Measurements from ENCODE around the gene CRYBA4.

DNA sequence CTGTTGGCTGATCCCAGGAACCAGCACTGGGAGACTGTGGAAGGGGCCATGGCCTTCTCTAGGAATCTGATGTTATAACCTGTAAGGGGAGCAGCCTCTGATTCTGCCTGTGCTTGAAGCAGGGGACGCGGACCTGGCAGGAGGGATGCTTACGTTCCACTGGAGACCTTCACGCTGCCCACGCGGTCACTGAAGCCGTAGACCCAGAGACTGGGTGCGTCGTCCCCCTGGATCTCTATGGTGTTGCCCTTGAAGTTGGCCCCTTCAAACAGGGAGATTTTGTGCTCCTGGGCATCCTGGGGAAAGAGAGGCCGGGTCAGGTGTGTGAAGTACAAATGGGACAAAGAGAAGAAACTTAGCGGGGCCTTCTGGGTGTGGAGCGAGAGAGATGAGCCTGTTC is 20.0 kb upstream of the CRYBA4 start:
- TF ChIP-seq SP1 (IDR thresholded peaks at IDR 0.05) (no peak), SUZ12 (IDR thresholded peaks at IDR 0.05) (no peak), ZNF384 (IDR thresholded peaks at IDR 0.05) (no peak), BHLHE40 (IDR thresholded peaks at IDR 0.05; ENCODE audit: borderline replicate concordance) (no peak), FOXK2 (IDR thresholded peaks at IDR 0.05) (no peak), L3MBTL2 (conservative IDR thresholded peaks at IDR 0.05) (no peak), FOXA1 (IDR thresholded peaks at IDR 0.05) (no peak), ARNT (IDR thresholded peaks at IDR 0.05) (no peak), FOXM1 (IDR thresholded peaks at IDR 0.05; ENCODE audit: borderline replicate concordance) (no peak)
- TF ChIP-seq, protein P1, sequence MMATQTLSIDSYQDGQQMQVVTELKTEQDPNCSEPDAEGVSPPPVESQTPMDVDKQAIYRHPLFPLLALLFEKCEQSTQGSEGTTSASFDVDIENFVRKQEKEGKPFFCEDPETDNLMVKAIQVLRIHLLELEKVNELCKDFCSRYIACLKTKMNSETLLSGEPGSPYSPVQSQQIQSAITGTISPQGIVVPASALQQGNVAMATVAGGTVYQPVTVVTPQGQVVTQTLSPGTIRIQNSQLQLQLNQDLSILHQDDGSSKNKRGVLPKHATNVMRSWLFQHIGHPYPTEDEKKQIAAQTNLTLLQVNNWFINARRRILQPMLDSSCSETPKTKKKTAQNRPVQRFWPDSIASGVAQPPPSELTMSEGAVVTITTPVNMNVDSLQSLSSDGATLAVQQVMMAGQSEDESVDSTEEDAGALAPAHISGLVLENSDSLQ (IDR thresholded peaks at IDR 0.05): no peak
